Peyer's patch (tissue), 4 donors: Measurements from ENCODE around the gene NSL1.

Experiments used
- CTCF ChIP-seq, 6 experiments: fragments of 450-650 bp in 4 of 6; fragments of 200-600 bp in 2 of 6; sonication (generic) in 1 of 6; IDR thresholded peaks; one replicate each; pipeline ENCODE4 v1.5.1; 2017 to 2019; ENCODE audit warnings: antibody characterized with exemption in 6 of 6, mild to moderate bottlenecking in 3 of 6, moderate library complexity in 1 of 6
- POLR2A ChIP-seq, 2 donors: fragments of 450-650 bp; IDR thresholded peaks; one replicate each; pipeline ENCODE4 v1.5.1; 2017; ENCODE audit warnings: antibody characterized with exemption in 2 of 2, mild to moderate bottlenecking in 2 of 2, moderate library complexity in 2 of 2

DNA sequence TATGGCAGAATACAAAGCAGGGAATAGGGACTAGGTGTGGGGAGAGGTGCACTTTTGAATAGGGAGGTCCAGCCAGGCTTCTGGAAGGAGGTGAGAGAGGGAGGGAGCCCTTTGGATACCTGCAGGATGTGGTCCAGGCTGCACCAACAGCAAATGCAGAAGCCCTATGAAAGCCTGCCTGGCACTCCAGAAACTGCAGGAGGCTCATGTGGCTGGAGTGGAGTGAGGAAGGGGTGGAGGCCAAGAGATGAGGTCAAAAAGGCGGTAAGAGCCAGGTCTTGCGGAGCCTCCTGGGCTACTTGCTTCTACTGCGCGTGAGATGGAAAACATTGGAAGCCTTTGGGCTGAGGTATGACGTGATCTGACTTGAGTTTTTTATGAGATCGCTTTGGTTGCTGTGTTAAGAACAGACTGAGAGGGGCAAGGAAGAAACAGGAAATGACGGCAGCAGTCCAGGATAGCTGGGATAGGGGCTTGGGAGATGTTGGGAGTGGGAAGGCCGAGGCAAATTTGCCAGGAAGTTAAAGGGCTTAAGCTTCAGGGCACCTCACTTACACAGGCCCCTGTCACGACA is 87.5 kb downstream of the NSL1 start:
- TF ChIP-seq POLR2A (IDR thresholded peaks at IDR 0.05), result no peak
- TF ChIP-seq CTCF (IDR thresholded peaks at IDR 0.05), result no peak
